Type B pancreatic cell (in vitro differentiated cells): Measurements from ENCODE around the gene TNFAIP8L2. TPM values are rescaled to one million over a fixed set of nuclear protein-coding genes. Genes with fewer than 3 reads are reported as not detected.
"Not testable (repeated sequence)": the region's sequence is repeated elsewhere in the genome, so short reads cannot be mapped to it uniquely, and the experiment has no call there.

ENCODE experiments used
- DNase-seq: peaks from one replicate; pipeline ENCODE4 v3.0.0; 2021; ENCODE audit warnings: mixed read lengths; ENCODE audit not compliant: unreplicated experiment; ENCODE audit errors: extremely low spot score
- H3K27ac Mint-ChIP-seq: 2 replicates; pipeline ENCODE4 v1.8.0; 2021; ENCODE audit warnings: mild to moderate bottlenecking, mixed read lengths
- H3K27me3 Mint-ChIP-seq: 2 replicates; pipeline ENCODE4 v1.8.0; 2021; ENCODE audit warnings: mixed read lengths
- H3K36me3 Mint-ChIP-seq: 2 replicates; pipeline ENCODE4 v1.8.0; 2021; ENCODE audit warnings: mixed read lengths
- H3K4me1 Mint-ChIP-seq: one replicate; pipeline ENCODE4 v1.8.0; 2021; ENCODE audit warnings: mixed read lengths; ENCODE audit not compliant: unreplicated experiment
- H3K4me3 Mint-ChIP-seq: 2 replicates; pipeline ENCODE4 v1.8.0; 2021; ENCODE audit warnings: mild to moderate bottlenecking, mixed read lengths
- H3K9me3 Mint-ChIP-seq: 2 replicates; pipeline ENCODE4 v1.8.0; 2021; ENCODE audit warnings: mixed read lengths
- CTCF ChIP-seq: fragments of 200-600 bp; sonication (generic); conservative IDR thresholded peaks from 2 replicates; pipeline ENCODE4 v1.5.0; 2021; ENCODE audit warnings: antibody characterized with exemption, mild to moderate bottlenecking
- total RNA-seq: library from RNA; stranded (reverse); gene quantifications from 2 replicates; pipeline ENCODE4 v1.2.1, GENCODE V29; 2021; ENCODE audit warnings: low replicate concordance

Gene TNFAIP8L2
- total RNA-seq, 1 donor from 2014 or later: not detected

GRCh38 chr1:151176514-151177045 lies 20.1 kb downstream of the TNFAIP8L2 start:
- Mint-ChIP-seq H3K4me1 (no peaks in the 10 kb centered on the region), H3K27me3 (no peaks in the 10 kb centered on the region), H3K4me3 (no peak overlapping the region), H3K36me3 (peaks cover 26% of the 10 kb centered on the region), H3K9me3 (no peaks in the 10 kb centered on the region), H3K27ac (no peak overlapping the region)
- TF ChIP-seq CTCF: no peak
- no peak for DNase-seq

DNA sequence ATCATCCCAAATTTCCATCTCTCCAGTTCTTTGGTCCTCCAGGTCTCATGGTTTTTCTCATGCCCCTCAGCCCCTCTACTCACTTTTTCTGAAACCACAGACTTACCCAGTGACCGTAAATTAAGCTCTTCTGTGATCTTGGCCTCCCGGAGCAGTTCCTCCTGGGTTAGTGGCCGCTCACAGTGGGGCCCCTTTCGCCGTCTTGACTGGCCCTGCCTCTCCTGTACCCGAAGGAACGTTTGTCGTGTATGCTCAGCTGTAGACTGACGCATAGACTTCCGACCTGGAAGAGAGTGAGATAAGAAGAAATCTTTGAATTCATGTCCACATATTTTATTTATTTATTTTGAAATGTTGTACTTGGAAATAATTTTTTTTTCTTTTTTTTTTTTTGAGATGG lies 27.8 kb downstream of the TNFAIP8L2 start:
- no peak for TF ChIP-seq CTCF
- H3K27me3 Mint-ChIP-seq: no peaks in the 10 kb centered on the region
- no peaks in the 10 kb centered on the region for H3K9me3 Mint-ChIP-seq
- H3K4me3 Mint-ChIP-seq: no peak overlapping the region
- no peak overlapping the region for H3K27ac Mint-ChIP-seq
- DNase-seq: no peak
- peaks cover 12% of the 10 kb centered on the region for H3K4me1 Mint-ChIP-seq
- H3K36me3 Mint-ChIP-seq: peaks cover 38% of the 10 kb centered on the region

GRCh38 chr1:151187205-151187604 lies 30.8 kb downstream of the TNFAIP8L2 start:
- no peak for TF ChIP-seq CTCF
- H3K4me1 Mint-ChIP-seq: peaks cover 17% of the 10 kb centered on the region
- H3K27me3 Mint-ChIP-seq: no peaks in the 10 kb centered on the region
- H3K36me3 Mint-ChIP-seq: peaks cover 25% of the 10 kb centered on the region
- H3K27ac Mint-ChIP-seq: peak overlapping the region; percentile 47
- DNase-seq: no peak
- H3K9me3 Mint-ChIP-seq: no peaks in the 10 kb centered on the region
- H3K4me3 Mint-ChIP-seq: peak overlapping the region; percentile 32

- Mint-ChIP-seq H3K27ac (peak overlapping the region; percentile 100), H3K4me3 (peak overlapping the region; percentile 100)
- H3K9me3 Mint-ChIP-seq: not testable (repeated sequence)
Measured at GRCh38 chr1:151188667-151189066, 32.2 kb downstream of the TNFAIP8L2 start.

DNA sequence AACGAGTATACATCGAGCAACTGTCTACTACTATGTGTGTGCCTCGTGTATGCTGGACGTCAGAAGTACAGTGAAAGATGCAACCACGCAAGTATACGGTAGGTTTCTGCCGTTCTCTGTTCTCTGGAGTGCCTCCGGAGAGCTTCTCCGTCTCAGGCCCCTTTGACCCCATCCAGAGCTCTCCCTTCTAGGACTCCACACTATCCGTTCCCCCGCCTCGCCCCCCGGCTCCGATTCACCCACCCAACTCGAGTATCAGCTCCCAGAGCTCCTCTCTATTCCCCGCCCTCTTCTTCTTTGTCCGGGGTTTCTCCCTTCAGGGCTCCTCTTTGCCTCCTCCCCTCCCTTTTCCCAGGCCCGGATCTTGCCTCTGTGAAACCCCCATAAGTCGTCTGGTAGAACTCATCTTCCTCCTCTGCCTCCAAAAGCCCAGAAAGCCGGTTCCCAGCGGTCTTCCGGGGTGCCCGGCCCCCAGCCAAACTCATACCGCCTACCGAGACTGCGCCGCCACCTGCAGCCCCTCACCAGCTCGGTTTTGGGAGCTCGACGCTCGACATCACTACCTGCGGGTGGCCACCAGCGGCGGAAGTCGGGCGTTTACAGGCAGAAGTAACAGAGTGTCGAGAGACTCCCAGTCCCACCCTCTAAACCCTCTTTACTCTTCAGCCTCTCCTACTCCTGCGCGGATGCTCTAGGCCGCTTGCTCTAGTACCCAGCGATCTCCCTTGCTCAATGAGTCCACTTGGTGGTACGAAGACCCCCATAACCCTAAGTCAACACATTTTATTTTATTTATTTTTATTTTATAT lies 33.4 kb downstream of the TNFAIP8L2 start, which contains the start of gene VPS72:
Gene VPS72 (minus strand): TSS at position 561 of the 809 bp plus-strand sequence. CDS start 76 bp downstream, at position 485.
- Mint-ChIP-seq H3K4me1 (peaks cover 17% of the 10 kb centered on the region), H3K9me3 (no peaks in the 10 kb centered on the region), H3K27me3 (peaks cover 3% of the 10 kb centered on the region), H3K4me3 (peak within 1 kb of the TSS; percentile 100), H3K36me3 (peaks cover 10% of the 10 kb centered on the region), H3K27ac (peak within 1 kb of the TSS; percentile 100)
- no peak for TF ChIP-seq CTCF
- DNase-seq: peak; percentile 84

More at GRCh38 chr1:151188667-151189066, 32.2 kb downstream of the TNFAIP8L2 start:
- peaks cover 17% of the 10 kb centered on the region for H3K36me3 Mint-ChIP-seq
- DNase-seq, H3K27me3 Mint-ChIP-seq: not testable (repeated sequence)
- peaks cover 17% of the 10 kb centered on the region for H3K4me1 Mint-ChIP-seq

GRCh38 chr1:151192047-151192446 lies 35.6 kb downstream of the TNFAIP8L2 start:
- H3K9me3 Mint-ChIP-seq: no peaks in the 10 kb centered on the region
- H3K27me3 Mint-ChIP-seq: peaks cover 3% of the 10 kb centered on the region
- no peaks in the 10 kb centered on the region for H3K36me3 Mint-ChIP-seq
- peak overlapping the region; percentile 67 for H3K27ac Mint-ChIP-seq
- H3K4me3 Mint-ChIP-seq: no peak overlapping the region
- no peak for DNase-seq
- H3K4me1 Mint-ChIP-seq: peaks cover 16% of the 10 kb centered on the region
- no peak for TF ChIP-seq CTCF
